Effector CD8-positive, alpha-beta T cell (primary cell): ENCODE data around the gene ARHGAP26.

Experiments
- DNase-seq: peaks from one replicate; lab custom pipeline; 2025; lab: John Stamatoyannopoulos, UW

ARHGAP26 gene

GRCh38 chr5:142784401-142784955 lies 14.3 kb downstream of the ARHGAP26 start:
- no peak for DNase-seq

GRCh38 chr5:142785206-142785605 lies 15.0 kb downstream of the ARHGAP26 start:
- no peak for DNase-seq

- DNase-seq, result no peak
Observed at GRCh38 chr5:142789206-142789605, 19.0 kb downstream of the ARHGAP26 start.

GRCh38 chr5:142792012-142792864 lies 22.1 kb downstream of the ARHGAP26 start:
- DNase-seq, result no peak

- DNase-seq, result no peak
Observed at GRCh38 chr5:142792865-142793232, 22.7 kb downstream of the ARHGAP26 start.

GRCh38 chr5:142794537-142794936 lies 24.4 kb downstream of the ARHGAP26 start:
- no peak for DNase-seq

- no peak for DNase-seq
Observed at GRCh38 chr5:142795251-142795650, 25.1 kb downstream of the ARHGAP26 start.

GRCh38 chr5:142796492-142797109 lies 26.4 kb downstream of the ARHGAP26 start:
- no peak for DNase-seq

- no peak for DNase-seq
Observed at GRCh38 chr5:142797420-142797819, 27.2 kb downstream of the ARHGAP26 start.

GRCh38 chr5:142798099-142798770 lies 28.1 kb downstream of the ARHGAP26 start:
- no peak for DNase-seq

- no peak for DNase-seq
Observed at GRCh38 chr5:142800776-142801494, 30.8 kb downstream of the ARHGAP26 start.

GRCh38 chr5:142801495-142801871 lies 31.3 kb downstream of the ARHGAP26 start:
- DNase-seq, result no peak

- DNase-seq, result no peak
Observed at GRCh38 chr5:142803428-142804125, 33.4 kb downstream of the ARHGAP26 start.

- no peak for DNase-seq
Observed at GRCh38 chr5:142805339-142805738, 35.2 kb downstream of the ARHGAP26 start.

- DNase-seq, result no peak
Observed at GRCh38 chr5:142806841-142807267, 36.7 kb downstream of the ARHGAP26 start.

- no peak for DNase-seq
Observed at GRCh38 chr5:142807372-142807911, 37.3 kb downstream of the ARHGAP26 start.

GRCh38 chr5:142808878-142809598 lies 38.9 kb downstream of the ARHGAP26 start:
- DNase-seq, result no peak

GRCh38 chr5:142810081-142810480 lies 39.9 kb downstream of the ARHGAP26 start:
- no peak for DNase-seq

GRCh38 chr5:142810743-142811290 lies 40.6 kb downstream of the ARHGAP26 start:
- DNase-seq, result no peak
